GM18868 (cell line): Measurements from ENCODE around the gene PTPRO.

Experiments
- ATAC-seq: cut with Tn5 transposase; IDR thresholded peaks from one replicate; pipeline ENCODE4 v1.9.1; 2021; ENCODE audit warnings: mild to moderate bottlenecking, moderate library complexity; ENCODE audit not compliant: unreplicated experiment

The PTPRO gene

DNA sequence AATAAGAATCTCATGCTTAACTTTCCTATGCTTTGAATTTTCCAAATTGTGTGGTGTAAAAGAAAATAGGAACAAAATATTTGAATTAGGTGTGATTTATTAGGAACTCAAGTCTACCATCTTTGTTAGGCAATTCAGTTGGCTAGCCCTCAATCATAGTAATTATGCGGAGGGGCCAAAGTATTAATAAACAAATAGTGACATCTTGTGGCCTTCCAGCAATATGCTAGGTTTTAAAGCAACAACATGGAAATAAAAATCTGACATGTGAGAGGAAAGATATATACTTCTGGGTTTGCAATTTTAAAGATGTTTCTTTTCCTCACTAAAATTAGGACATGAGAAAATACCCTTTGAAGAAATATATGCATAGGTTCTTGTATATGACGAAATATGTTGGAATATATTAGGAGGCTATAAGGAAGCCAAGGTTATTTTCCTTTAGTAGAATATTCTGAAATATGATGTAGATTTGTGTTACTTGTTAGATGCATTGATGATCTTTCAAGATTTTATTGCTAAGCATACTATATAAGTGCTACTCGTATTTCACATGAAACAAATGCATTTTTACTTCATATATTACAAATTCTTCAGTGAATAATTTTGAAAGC, 200.4 kb downstream of the PTPRO start:
- ATAC-seq = no peak

DNA sequence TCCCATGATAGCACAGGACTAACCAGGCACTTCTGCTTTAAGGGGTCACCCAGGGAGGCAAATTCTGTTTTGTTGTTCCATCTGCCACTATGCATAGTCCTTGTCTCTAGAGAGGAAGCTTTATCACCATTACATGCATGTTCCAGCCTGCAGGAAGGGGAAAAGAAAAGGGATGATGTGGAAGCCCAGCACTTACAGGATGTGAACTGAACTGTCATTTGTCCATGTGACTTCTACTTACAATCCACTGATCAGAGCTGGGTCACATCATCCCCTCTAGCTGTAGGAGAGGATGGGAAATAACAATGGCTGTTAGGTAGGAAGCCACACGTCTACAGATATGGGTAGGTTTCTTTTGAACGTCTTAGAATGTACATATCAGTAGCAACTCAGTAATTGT, 203.1 kb downstream of the PTPRO start:
- ATAC-seq = no peak

- ATAC-seq = peak; percentile 99
These were observed 203.7 kb downstream of the PTPRO start for GRCh38 chr12:15526033-15526432.

- peak; percentile 37 for ATAC-seq
These were observed 205.1 kb downstream of the PTPRO start for GRCh38 chr12:15527201-15528080.

GRCh38 chr12:15528666-15529065, 206.4 kb downstream of the PTPRO start:
- no peak for ATAC-seq

DNA sequence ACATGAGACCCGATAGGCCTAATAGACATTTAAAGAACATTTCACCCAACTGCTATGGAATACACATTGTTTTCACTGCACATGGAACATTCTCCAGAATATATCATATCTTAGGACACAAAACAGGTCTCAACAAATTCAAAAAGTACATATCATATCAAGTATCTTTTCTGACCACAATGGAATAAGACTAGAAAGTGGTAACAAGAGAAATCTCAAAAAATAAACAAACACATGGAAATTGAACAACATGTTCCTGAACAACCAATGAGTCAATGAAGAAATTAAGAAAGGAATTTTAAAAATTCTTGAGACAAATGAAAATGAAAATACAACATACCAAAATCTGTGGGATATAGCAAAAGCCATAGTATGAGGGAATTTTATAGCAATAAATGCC, 208.1 kb downstream of the PTPRO start:
- no peak for ATAC-seq

DNA sequence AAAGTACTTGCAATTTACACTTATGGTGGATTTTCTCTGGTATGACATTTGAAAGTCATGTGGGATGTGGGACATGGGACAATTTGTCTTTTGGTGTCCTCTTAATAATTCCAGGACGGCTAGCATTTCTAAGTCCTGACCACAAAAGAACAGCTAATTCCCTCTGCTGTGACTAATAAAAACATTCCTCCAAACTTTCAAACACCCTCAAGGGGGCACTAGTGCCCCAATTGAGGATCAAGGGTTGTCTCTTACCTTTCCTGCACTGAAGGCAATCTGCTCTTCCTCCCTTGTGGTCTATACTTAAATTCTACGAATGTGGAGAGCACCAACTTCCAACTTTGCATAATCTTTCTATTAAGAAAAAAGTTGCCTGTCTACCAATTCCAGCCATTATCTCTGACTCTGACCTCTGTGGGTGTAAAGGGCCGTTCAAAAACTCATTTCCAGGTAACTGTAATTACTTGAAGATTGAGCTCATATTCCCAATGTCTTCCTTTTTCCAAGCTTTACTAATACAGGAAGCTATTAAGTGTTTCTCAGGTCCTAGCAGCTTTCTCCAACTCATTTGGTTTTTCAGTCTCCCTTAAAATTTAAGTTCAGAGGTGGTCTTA, 210.2 kb downstream of the PTPRO start:
- peak; percentile 66 for ATAC-seq

GRCh38 chr12:15534322-15534721, 212.0 kb downstream of the PTPRO start:
- peak; percentile 86 for ATAC-seq

GRCh38 chr12:15534874-15535273, 212.6 kb downstream of the PTPRO start:
- no peak for ATAC-seq

- ATAC-seq = no peak
These were observed 213.1 kb downstream of the PTPRO start for GRCh38 chr12:15535352-15535781.

DNA sequence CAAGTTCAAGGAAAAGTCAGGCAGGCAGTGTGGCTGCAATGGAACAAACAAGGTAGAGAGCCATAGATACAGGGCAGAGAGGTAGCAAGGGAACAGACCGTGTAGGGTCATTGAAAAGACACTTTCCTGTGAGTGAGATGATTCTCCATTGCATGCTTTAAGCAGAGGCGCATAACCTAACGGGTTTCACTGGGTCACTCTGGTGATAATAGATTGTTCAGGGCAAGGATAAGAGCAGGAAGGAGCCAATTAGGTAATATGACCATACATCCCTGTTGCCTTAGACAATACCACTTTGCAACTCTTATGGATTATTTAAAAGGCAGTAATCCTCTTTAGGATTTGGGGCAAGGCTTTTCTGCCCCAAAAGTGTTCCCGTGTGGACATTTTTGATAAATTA, 214.1 kb downstream of the PTPRO start:
- ATAC-seq = no peak

DNA sequence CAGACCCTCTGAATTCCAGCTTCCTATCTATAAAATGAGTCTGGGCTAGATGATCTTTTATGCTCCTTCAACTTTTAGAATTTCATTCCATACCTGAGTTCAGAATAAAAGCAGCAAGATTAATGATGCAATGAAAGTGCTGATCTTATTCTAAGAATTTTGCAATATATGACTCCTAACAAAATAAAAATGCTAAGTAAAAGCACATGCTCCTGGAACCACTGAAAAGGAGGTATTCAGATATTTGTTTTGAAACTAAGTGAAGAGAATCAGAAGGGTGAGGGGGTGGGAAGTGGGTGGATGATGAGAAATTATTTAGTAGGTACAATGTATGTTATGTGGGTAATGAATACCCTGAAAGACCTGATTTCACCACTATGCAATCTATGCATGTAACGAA, 216.6 kb downstream of the PTPRO start:
- ATAC-seq = no peak

DNA sequence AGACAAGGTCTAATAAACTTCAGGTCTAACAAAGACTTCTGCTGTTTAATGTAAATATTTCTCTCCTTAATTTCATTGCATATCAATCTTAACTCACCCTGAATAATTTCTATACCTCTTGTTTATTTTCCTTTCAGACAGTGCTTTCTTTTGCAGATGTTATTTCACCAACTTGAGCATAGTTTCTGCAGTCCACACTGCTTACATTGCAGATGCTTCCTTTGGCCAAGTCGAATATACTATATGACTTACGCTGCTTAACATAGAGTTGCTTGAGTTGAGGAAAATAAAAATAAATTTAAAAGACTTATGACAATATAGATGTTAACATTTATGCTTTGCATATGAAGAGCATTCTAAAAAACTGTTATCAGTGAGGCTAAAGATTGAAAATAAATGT, 217.7 kb downstream of the PTPRO start:
- ATAC-seq = no peak

DNA sequence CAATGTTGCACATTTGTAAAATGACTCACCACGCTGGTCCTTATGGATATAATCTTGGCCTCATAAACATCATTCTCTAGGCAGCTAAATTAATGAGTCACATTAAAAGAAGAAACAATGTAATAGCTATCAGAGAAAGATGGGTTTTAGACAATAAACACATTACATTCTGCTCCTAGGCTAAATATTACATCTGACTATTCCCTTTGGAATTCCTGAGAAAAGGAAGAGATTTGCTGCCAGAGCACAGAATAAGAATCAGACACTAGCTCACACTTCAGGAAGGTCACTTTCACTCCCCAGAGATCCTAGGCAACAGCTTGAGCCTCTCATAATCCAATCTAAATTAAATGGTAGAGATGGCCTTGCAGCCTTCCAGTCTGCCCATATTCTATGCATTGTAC, 218.2 kb downstream of the PTPRO start:
- ATAC-seq = no peak

- no peak for ATAC-seq
These were observed 219.8 kb downstream of the PTPRO start for GRCh38 chr12:15541996-15542631.

DNA sequence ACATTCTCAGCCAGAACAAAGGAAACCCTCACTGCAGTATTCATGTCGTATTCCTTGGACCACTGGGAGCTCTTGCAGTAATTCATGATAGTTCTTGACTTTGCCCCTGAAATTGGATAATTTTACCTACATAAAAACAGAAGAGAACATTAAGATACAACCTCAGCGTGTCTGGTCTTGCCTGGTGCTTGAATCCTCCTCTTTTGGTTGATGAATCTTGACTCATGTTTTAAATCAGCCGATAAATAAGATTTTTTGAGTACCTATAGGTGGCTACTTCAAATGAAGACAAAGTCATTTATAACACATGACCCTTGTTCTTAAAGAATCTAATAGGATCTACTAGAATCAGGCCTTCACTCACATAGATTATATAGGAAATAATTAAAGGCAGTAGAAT, 221.0 kb downstream of the PTPRO start:
- no peak for ATAC-seq

DNA sequence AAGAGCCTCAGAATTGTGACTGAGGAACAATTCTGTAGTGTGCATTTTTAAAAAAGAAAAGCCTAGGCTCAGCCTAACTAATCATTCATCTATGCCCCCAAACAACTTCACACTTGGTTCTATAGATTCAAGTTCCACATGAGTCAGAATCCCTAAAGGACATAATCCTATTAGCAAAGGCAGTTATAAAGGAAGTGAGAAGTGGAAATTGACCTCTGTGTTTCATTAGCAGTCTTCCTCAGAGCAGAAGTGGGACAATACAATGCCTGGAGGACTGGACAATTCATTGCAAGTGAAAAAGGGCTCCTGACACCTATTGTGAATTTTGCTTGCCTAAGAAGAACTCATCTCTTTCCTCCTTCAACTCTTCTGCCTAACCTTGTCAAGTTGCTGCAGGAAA, 222.3 kb downstream of the PTPRO start:
- no peak for ATAC-seq

GRCh38 chr12:15545334-15545733, 223.0 kb downstream of the PTPRO start:
- no peak for ATAC-seq

DNA sequence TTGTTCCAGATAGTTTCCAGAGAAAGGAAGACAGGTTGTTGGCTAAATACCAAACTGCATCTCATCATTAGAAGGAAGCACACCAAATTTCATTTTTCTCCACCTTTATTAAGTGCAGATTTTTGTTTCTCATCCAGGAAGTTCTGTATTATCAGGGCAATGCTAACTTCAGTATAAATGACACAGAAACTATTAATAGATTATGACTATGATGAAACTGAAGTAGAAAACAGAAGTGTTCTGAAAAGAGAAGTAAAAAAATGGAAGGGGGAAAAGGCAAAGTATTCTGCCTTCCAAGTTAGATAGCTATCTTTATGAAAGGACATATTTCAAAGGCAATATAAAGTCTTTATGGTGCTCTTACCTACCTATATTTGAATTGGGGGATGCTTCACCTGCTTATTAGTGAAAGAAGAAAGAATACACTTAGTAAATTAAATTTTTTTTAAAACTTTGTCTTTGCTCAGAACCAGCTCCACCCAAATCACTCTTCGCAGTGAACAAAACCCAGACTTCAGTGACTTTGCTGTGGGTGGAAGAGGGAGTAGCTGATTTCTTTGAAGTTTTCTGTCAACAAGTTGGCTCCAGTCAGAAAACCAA, 223.9 kb downstream of the PTPRO start:
- ATAC-seq = peak; percentile 82

DNA sequence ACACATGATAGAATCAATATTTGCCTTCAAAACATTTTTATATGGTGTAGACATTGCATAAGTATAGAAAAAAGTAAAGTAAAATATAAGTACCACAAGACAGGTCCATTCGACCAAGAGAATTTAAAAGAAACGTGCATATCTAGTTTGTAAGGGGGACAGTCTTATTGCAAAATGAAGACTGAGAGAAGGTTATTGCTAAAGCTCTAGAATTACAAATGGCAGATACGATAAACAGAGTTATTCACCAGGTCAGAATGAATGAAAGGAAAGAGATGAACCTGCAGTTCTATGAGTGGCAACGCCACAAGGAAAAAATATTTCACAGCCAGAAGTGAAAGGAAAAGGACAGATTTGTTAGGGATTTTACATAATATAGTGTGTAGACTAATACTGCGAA, 224.8 kb downstream of the PTPRO start:
- no peak for ATAC-seq

- ATAC-seq = no peak
These were observed 225.4 kb downstream of the PTPRO start for GRCh38 chr12:15547691-15548090.
